OCI-LY7 (cell line): Measurements from ENCODE around the gene CALN1. TPM values are rescaled to one million over a fixed set of nuclear protein-coding genes. Genes with fewer than 3 reads are reported as not detected.

ENCODE experiments used
- BruUV-seq: library from RNA; stranded (reverse); fragments of 400-500 nt; replicated peaks from 2 replicates; lab custom pipeline; 2021; lab: Mats Ljungman, UMichigan
- CTCF ChIA-PET: fragments of 300-600 bp; sonication (Branson Sonifier 250); formaldehyde crosslinking; loops from one replicate; lab custom pipeline; 2022; ENCODE audit warnings: antibody characterized with exemption; ENCODE audit not compliant: unreplicated experiment; lab: Charles Lee
- POLR2A ChIA-PET: fragments of 300-600 bp; sonication (Branson Sonifier 250); formaldehyde crosslinking; loops from one replicate; lab custom pipeline; 2022; ENCODE audit warnings: antibody characterized with exemption; lab: Charles Lee
- DNase-seq: peaks from one replicate; pipeline ENCODE4 v3.0.0-alpha.2; 2015; ENCODE audit warnings: low spot score
- H2AFZ ChIP-seq: fragments of 200-600 bp; sonication (generic), shearing (Covaris generic); 2 replicates; pipeline ENCODE4 v1.6.1; 2014; ENCODE audit warnings: mild to moderate bottlenecking, antibody characterized with exemption, low read length, moderate library complexity
- H3K27ac ChIP-seq: fragments of 200-600 bp; sonication (generic); 2 replicates; pipeline ENCODE4 v1.5.1; 2014; ENCODE audit warnings: mixed run types, low read depth, mild to moderate bottlenecking, moderate library complexity, low read length, inconsistent platforms; ENCODE audit not compliant: poor library complexity, severe bottlenecking
- H3K36me3 ChIP-seq: fragments of 200-600 bp; sonication (generic); 2 replicates; pipeline ENCODE4 v1.6.1; 2014; ENCODE audit warnings: mild to moderate bottlenecking, antibody characterized with exemption, low read length, moderate library complexity, mixed read lengths; ENCODE audit not compliant: insufficient read depth
- H3K4me1 ChIP-seq: fragments of 200-600 bp; sonication (generic); 2 replicates; pipeline ENCODE4 v1.5.1; 2014; ENCODE audit warnings: mild to moderate bottlenecking, low read length; ENCODE audit not compliant: insufficient read depth, poor library complexity, severe bottlenecking
- H3K4me2 ChIP-seq: fragments of 200-600 bp; sonication (generic); 2 replicates; pipeline ENCODE4 v1.6.1; 2014; ENCODE audit warnings: mild to moderate bottlenecking, low read length
- H3K4me3 ChIP-seq: fragments of 200-600 bp; sonication (generic); 2 replicates; pipeline ENCODE4 v1.5.1; 2014; ENCODE audit warnings: mild to moderate bottlenecking, low read depth, low read length; ENCODE audit not compliant: poor library complexity, severe bottlenecking
- H3K79me2 ChIP-seq: fragments of 200-600 bp; sonication (generic); 2 replicates; pipeline ENCODE4 v1.6.1; 2016; ENCODE audit warnings: low read depth, mild to moderate bottlenecking, low read length, moderate library complexity, mixed read lengths; ENCODE audit not compliant: insufficient read depth
- H3K9me2 ChIP-seq: fragments of 200-600 bp; sonication (generic); 2 replicates; pipeline ENCODE4 v1.6.1; 2016; ENCODE audit warnings: mild to moderate bottlenecking, low read length, mixed read lengths; ENCODE audit not compliant: insufficient read depth
- H3K9me3 ChIP-seq: fragments of 200-600 bp; sonication (generic); 2 replicates; pipeline ENCODE4 v1.6.1; 2014; ENCODE audit warnings: mild to moderate bottlenecking, mixed run types, low read length, mixed read lengths
- H4K20me1 ChIP-seq: fragments of 200-600 bp; sonication (generic); 2 replicates; pipeline ENCODE4 v1.6.1; 2014; ENCODE audit warnings: mild to moderate bottlenecking, antibody characterized with exemption, low read length, moderate library complexity, mixed read lengths; ENCODE audit not compliant: insufficient read depth
- EZH2phosphoT487 ChIP-seq: fragments of 200-600 bp; sonication (generic); IDR thresholded peaks from 2 replicates; pipeline ENCODE4 v1.6.1; 2018; ENCODE audit warnings: low read depth, borderline replicate concordance, mild to moderate bottlenecking, mixed run types, antibody characterized with exemption, low read length, moderate library complexity, mixed read lengths
- intact Hi-C: fragments of 100-400 bp; cut with micrococcal nuclease; formaldehyde crosslinking; loops from one replicate; pipeline ENCODE4 v1.10.0; 2022; ENCODE audit not compliant: unreplicated experiment
- total RNA-seq, 2 experiments: library from RNA; depleted of rRNA in 1 of 2; stranded (reverse); fragments of >200 nt in 1 of 2; shearing (Covaris generic) in 1 of 2; gene quantifications; 2 replicates each; pipeline ENCODE4 v1.2.3, GENCODE V29; 2014 to 2022
- TF ChIP-seq, protein P1 (sequence below): fragments of 200-600 bp; sonication (generic); conservative IDR thresholded peaks from 2 replicates; pipeline ENCODE4 v1.5.1; 2014; ENCODE audit warnings: mild to moderate bottlenecking, antibody characterized with exemption, low read length, moderate library complexity, mixed read lengths

CALN1 gene
- total RNA-seq, 2 experiments from 2014 or later = not detected

DNA sequence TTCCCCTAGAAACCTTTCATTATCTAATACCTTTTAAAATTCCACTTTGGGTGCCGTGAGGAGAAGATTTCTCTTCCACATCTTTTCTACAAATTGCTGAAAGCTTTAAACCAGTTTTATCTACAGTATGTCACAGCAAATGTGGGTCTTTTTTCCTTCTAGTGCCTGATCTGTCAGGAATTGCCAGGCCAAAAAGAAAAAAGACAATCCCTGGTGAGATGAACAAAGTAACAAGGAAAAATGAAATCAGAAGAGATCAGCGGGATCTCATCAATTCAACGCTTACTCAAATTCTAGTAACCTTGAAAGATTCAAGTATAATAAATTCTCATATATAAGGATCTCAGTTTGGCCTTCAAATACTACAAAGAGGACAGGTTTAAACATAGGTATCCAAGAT is 449.5 kb downstream of the CALN1 start:
- Histone ChIP-seq H3K27ac (no peak overlapping the region), H3K9me2 (no peaks in the 10 kb centered on the region)
- intact Hi-C loops = no loop called here

DNA sequence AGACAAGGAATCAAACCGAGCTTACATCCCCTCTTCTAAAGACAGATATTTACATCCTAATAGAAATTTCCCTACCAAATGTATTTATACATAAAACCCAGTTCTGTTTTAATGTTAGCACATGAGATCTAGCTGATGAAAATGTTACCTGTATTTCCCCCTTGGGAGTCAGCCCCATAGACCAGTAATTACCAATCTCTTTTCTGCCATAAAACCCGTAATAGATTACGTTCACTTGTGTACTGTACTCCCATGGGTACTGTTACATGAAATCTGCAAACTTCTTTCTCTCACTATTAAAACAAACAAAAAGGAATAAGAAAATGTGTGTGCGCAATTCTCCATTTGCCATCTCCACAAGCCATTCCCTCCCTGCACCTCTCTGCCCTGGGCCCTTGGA is 450.9 kb downstream of the CALN1 start:
- Histone ChIP-seq H3K4me2 (no peak overlapping the region), H2AFZ (no peak overlapping the region), H3K9me2 (no peaks in the 10 kb centered on the region), H3K9me3 (no peaks in the 10 kb centered on the region), H3K4me1 (no peaks in the 10 kb centered on the region), H3K79me2 (no peaks in the 10 kb centered on the region), H3K36me3 (no peaks in the 10 kb centered on the region), H4K20me1 (no peaks in the 10 kb centered on the region), H3K4me3 (no peak overlapping the region), H3K27ac (no peak overlapping the region)
- no peak for TF ChIP-seq EZH2phosphoT487
- TF ChIP-seq, protein P1, sequence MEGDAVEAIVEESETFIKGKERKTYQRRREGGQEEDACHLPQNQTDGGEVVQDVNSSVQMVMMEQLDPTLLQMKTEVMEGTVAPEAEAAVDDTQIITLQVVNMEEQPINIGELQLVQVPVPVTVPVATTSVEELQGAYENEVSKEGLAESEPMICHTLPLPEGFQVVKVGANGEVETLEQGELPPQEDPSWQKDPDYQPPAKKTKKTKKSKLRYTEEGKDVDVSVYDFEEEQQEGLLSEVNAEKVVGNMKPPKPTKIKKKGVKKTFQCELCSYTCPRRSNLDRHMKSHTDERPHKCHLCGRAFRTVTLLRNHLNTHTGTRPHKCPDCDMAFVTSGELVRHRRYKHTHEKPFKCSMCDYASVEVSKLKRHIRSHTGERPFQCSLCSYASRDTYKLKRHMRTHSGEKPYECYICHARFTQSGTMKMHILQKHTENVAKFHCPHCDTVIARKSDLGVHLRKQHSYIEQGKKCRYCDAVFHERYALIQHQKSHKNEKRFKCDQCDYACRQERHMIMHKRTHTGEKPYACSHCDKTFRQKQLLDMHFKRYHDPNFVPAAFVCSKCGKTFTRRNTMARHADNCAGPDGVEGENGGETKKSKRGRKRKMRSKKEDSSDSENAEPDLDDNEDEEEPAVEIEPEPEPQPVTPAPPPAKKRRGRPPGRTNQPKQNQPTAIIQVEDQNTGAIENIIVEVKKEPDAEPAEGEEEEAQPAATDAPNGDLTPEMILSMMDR = no peak
- no TSS peak for BruUV-seq
- no peak for DNase-seq
- intact Hi-C loops = no loop called here
- CTCF ChIA-PET = no interaction called here
- POLR2A ChIA-PET = interaction anchor here (0.8 kb wide), 1 partner anchor 9 kb away, joined by 13 read pairs; no protein-coding TSS in a partner anchor

More for the DNA sequence above, 449.5 kb downstream of the CALN1 start:
- no peak for TF ChIP-seq EZH2phosphoT487
- TF ChIP-seq, protein P1 = no peak
- H3K79me2 ChIP-seq = no peaks in the 10 kb centered on the region
- ChIA-PET POLR2A (no interaction called here), CTCF (no interaction called here)
- H3K36me3 ChIP-seq = no peaks in the 10 kb centered on the region
- no peaks in the 10 kb centered on the region for H3K9me3 ChIP-seq
- H3K4me2 ChIP-seq = no peak overlapping the region
- H2AFZ ChIP-seq = no peak overlapping the region
- H3K4me1 ChIP-seq = no peaks in the 10 kb centered on the region
- no peak overlapping the region for H3K4me3 ChIP-seq
- H4K20me1 ChIP-seq = no peaks in the 10 kb centered on the region
- DNase-seq = no peak
- no TSS peak for BruUV-seq

DNA sequence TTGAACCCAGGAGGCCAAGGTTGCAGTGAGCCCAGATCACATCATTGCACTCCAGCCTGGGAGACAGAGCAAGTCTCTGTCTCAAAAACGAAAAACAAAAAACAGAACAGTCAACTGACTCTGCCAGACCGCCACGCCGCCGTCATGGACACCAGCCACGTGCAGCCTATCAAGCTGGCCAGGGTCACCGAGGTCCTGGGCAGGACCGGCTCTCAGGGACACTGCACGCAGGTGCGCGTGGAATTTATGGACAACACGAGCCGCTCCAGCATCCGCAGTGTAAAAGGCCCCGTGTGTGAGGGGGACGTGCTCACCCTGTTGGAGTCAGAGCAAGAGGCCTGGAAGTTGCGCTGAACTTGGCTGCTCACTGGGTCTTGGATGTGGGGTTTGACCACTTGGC is 470.0 kb downstream of the CALN1 start:
- no peaks in the 10 kb centered on the region for H3K79me2 ChIP-seq
- no peak overlapping the region for H3K27ac ChIP-seq
- H3K4me2 ChIP-seq = no peak overlapping the region
- TF ChIP-seq, protein P1 = no peak
- TF ChIP-seq EZH2phosphoT487 = no peak
- POLR2A ChIA-PET = no interaction called here
- intact Hi-C loops = no loop called here
- no peaks in the 10 kb centered on the region for H3K4me1 ChIP-seq
- no peaks in the 10 kb centered on the region for H4K20me1 ChIP-seq
- no peak for DNase-seq
- no peak overlapping the region for H3K4me3 ChIP-seq
- no peaks in the 10 kb centered on the region for H3K9me2 ChIP-seq
- CTCF ChIA-PET = no interaction called here
- BruUV-seq = no TSS peak
- H3K9me3 ChIP-seq = no peaks in the 10 kb centered on the region
- no peak overlapping the region for H2AFZ ChIP-seq
- H3K36me3 ChIP-seq = no peaks in the 10 kb centered on the region
